ENCODE data around the gene UBE2E3. TPM values are rescaled to one million over a fixed set of nuclear protein-coding genes. Genes with fewer than 3 reads are reported as not detected.

Gene UBE2E3
- total RNA-seq, 4 donors from 2014 or later, result 25.5 to 66.8 (median 60.3) TPM

- DNase-seq (ENCODE audit: low spot score in 2 of 2), result no peak
- 63 to 74% methylated on average over 2 of the region's 2 CpGs for WGBS, 2 donors
- intact Hi-C loops (cut with DNase I; ENCODE audit: low total_unique reads), result no loop called here
- TF ChIP-seq POLR2A (IDR thresholded peaks at IDR 0.05) (no peak), CTCF (IDR thresholded peaks at IDR 0.05) (no peak)
- H3K4me3 ChIP-seq (ENCODE audit: low read depth, poor library complexity, severe bottlenecking), result no peak overlapping the region
Measured at GRCh38 chr2:181111059-181111458, 130.7 kb downstream of the UBE2E3 start.

- intact Hi-C loops (cut with DNase I; ENCODE audit: low total_unique reads), result no loop called here
- H3K4me3 ChIP-seq (ENCODE audit: low read depth, poor library complexity, severe bottlenecking), result no peak overlapping the region
- DNase-seq (ENCODE audit: low spot score in 2 of 2), result no peak
- no peak for TF ChIP-seq POLR2A (IDR thresholded peaks at IDR 0.05)
- no peak for TF ChIP-seq CTCF (IDR thresholded peaks at IDR 0.05)
- WGBS, 2 donors, result 79 to 86% methylated on average over 1 of the region's 1 CpG
Measured at GRCh38 chr2:181112916-181113315, 132.5 kb downstream of the UBE2E3 start.

Measured in lower leg skin (tissue), 4 donors.